Adrenal gland (tissue), 12 donors: ENCODE data around the gene CCDC28B. TPM values are rescaled to one million over a fixed set of nuclear protein-coding genes. Genes with fewer than 3 reads are reported as not detected.
A peak's percentile ranks its signal among the peaks of the same experiment; 100 is the strongest.

Source experiments
- DNase-seq, 7 donors: peaks; one replicate each; pipeline ENCODE4 v3.0.0-alpha.2; 2019 to 2020
- H3K27ac ChIP-seq, 5 donors: fragments of 200-600 bp; sonication (generic) in 4 of 5; 1 replicate in 3 of 5; 2 replicates in 2 of 5; pipeline versions ENCODE4 v1.5.1 to v1.8.0; 2016 to 2020; ENCODE audit warnings: mild to moderate bottlenecking in 1 of 5
- H3K27me3 ChIP-seq: fragments of 200-600 bp; 2 replicates; pipeline ENCODE4 v1.8.0; 2021
- H3K36me3 ChIP-seq, 2 donors: fragments of 200-600 bp; replicated peaks in 1 of 2; 1 replicate in 1 of 2; 2 replicates in 1 of 2; pipeline versions ENCODE4 v1.5.1 to v1.8.0; 2018 to 2022
- H3K4me1 ChIP-seq, 2 donors: fragments of 200-600 bp; replicated peaks in 1 of 2; 1 replicate in 1 of 2; 2 replicates in 1 of 2; pipeline versions ENCODE4 v1.5.1 to v1.8.0; 2018 to 2021
- H3K4me3 ChIP-seq, 4 donors: fragments of 200-600 bp; sonication (generic) in 3 of 4; one replicate each; pipeline ENCODE4 v1.5.1; 2016 to 2018
- H3K9me3 ChIP-seq, 3 donors: fragments of 200-600 bp; sonication (generic) in 1 of 3; replicated peaks in 1 of 3; 1 replicate in 2 of 3; 2 replicates in 1 of 3; pipeline versions ENCODE4 v1.5.1 to v1.8.0; 2016 to 2021
- CTCF ChIP-seq, 6 experiments: fragments of 450-650 bp in 4 of 6; fragments of 200-600 bp in 2 of 6; sonication (generic) in 1 of 6; IDR thresholded peaks; 1 replicate in 5 of 6; 2 replicates in 1 of 6; pipeline versions ENCODE4 v1.5.1 to v1.8.0; 2016 to 2021; ENCODE audit warnings: antibody characterized with exemption in 6 of 6, mild to moderate bottlenecking in 2 of 6, moderate library complexity in 1 of 6
- POLR2A ChIP-seq, 2 donors: fragments of 450-650 bp; IDR thresholded peaks; one replicate each; pipeline ENCODE4 v1.6.1; 2017; ENCODE audit warnings: antibody characterized with exemption in 2 of 2, mild to moderate bottlenecking in 2 of 2, moderate library complexity in 1 of 2
- WGBS, 4 donors: extraction: QIAGEN DNeasy Blood & Tissue Kit in 2 of 4; methylation state at CpG; one replicate each; pipeline versions ENCODE4 v1.1.5 to v1.1.7; 2013 to 2017; 5-methylcytosine and 5-hydroxymethylcytosine counted together
- intact Hi-C, 2 donors: fragments of 100-400 bp; cut with DNase I; formaldehyde crosslinking; loops; one replicate each; pipeline versions ENCODE4 v1.14.1 to v1.15.0; 2022 to 2023
- polyA plus RNA-seq, 3 donors: library from polyadenylated mRNA; stranded (reverse); fragments of 200-250 nt in 2 of 3; fragments of 350-450 nt in 1 of 3; fragmentation: Illumina TruSeq in 1 of 3; extraction: RNeasy Lipid Tissue Mini Kit (QIAGEN cat#74804) in 1 of 3; gene quantifications; one replicate each; pipeline ENCODE4 v1.2.3, GENCODE V29; 2013 to 2014
- total RNA-seq, 9 donors: library from RNA; depleted of rRNA in 4 of 9; stranded (reverse); fragments of >200 nt in 4 of 9; fragments of 120-200 nt in 1 of 9; fragmentation: NEBNext Ultra II Directional in 1 of 9; extraction: Animal tissue kit (Norgen Biotek cat#: 25700) in 1 of 9; gene quantifications; one replicate each; pipeline versions ENCODE4 v1.1.0 to v1.2.4, GENCODE V29; 2013 to 2023
- donor health status: healthy with polysubstance abuse.
- donor health status: Bipolar disorder and iron deficiency.
- donor health status: DM: yes; HTN: yes; CAD: no.
- donor health status: DM: no; HTN: no; CAD: no.
- donor health status: DM: no; HTN: no; CAD: no.
- donor health status: DM: yes; HTN: yes; CAD: no.

Gene CCDC28B
- total and polyA plus RNA-seq, 12 donors, result 3.4 to 47.7 (median 21.4) TPM

GRCh38 chr1:32239337-32239736 is 38.9 kb downstream of the CCDC28B start:
- TF ChIP-seq CTCF (IDR thresholded peaks at IDR 0.05) (no peak), POLR2A (IDR thresholded peaks at IDR 0.05) (no peak)
- no peak for DNase-seq
- H3K4me1 ChIP-seq, result peaks cover 31 to 49% of the 10 kb centered on the region in 2 donors
- H3K9me3 ChIP-seq, result no peaks in the 10 kb centered on the region
- peaks cover 0 to 7% of the 10 kb centered on the region in 2 donors for H3K36me3 ChIP-seq
- intact Hi-C loops, result no loop called here
- WGBS, 4 donors, result 53 to 73% (median 62%) methylated on average over 4 of the region's 4 CpGs
- peak overlapping the region in 1 of 4 donors; percentile 60 for H3K4me3 ChIP-seq
- no peaks in the 10 kb centered on the region for H3K27me3 ChIP-seq
- peak overlapping the region in 4 of 5 donors; percentile 68 to 95 (median 88) for H3K27ac ChIP-seq

- 39 to 83% (median 49%) methylated on average over 1 to 20 of the region's 20 CpGs for WGBS, 4 donors
- H3K4me1 ChIP-seq, result peaks cover 30 to 47% of the 10 kb centered on the region in 2 donors
- peak overlapping the region in 4 of 5 donors; percentile 68 to 95 (median 88) for H3K27ac ChIP-seq
- peak overlapping the region in 2 of 4 donors; percentile 32 to 60 for H3K4me3 ChIP-seq
- TF ChIP-seq CTCF (IDR thresholded peaks at IDR 0.05) (no peak), POLR2A (IDR thresholded peaks at IDR 0.05) (no peak)
- peak in 6 of 7 donors; percentile 61 to 72 (median 67) for DNase-seq
- intact Hi-C loops, result no loop called here
- H3K9me3 ChIP-seq, result no peaks in the 10 kb centered on the region
- H3K27me3 ChIP-seq, result no peaks in the 10 kb centered on the region
- peaks cover 0 to 3% of the 10 kb centered on the region in 2 donors for H3K36me3 ChIP-seq
Observed at GRCh38 chr1:32239790-32240139, 39.4 kb downstream of the CCDC28B start.

- intact Hi-C loops, result no loop called here
- H3K27me3 ChIP-seq, result no peaks in the 10 kb centered on the region
- TF ChIP-seq CTCF (IDR thresholded peaks at IDR 0.05) (peak in 4 of 6 experiments; percentile 11 to 31 (median 28)), POLR2A (IDR thresholded peaks at IDR 0.05) (peak; percentile 51 to 92)
- peaks cover 24 to 41% of the 10 kb centered on the region in 2 donors for H3K4me1 ChIP-seq
- H3K36me3 ChIP-seq, result no peaks in the 10 kb centered on the region
- H3K4me3 ChIP-seq, result peak overlapping the region; percentile 15 to 60 (median 45)
- H3K9me3 ChIP-seq, result no peaks in the 10 kb centered on the region
- WGBS, 4 donors, result 0 to 2% (median 1%) methylated on average over 14 to 62 of the region's 62 CpGs
- H3K27ac ChIP-seq, result peak overlapping the region; percentile 68 to 95 (median 83)
- peak; percentile 83 to 93 (median 86) for DNase-seq
Observed at GRCh38 chr1:32240140-32240951, 40.0 kb downstream of the CCDC28B start.

- peak overlapping the region; percentile 68 to 95 (median 83) for H3K27ac ChIP-seq
- no peaks in the 10 kb centered on the region for H3K36me3 ChIP-seq
- H3K4me1 ChIP-seq, result peaks cover 18 to 38% of the 10 kb centered on the region in 2 donors
- no peaks in the 10 kb centered on the region for H3K27me3 ChIP-seq
- H3K9me3 ChIP-seq, result no peaks in the 10 kb centered on the region
- TF ChIP-seq CTCF (IDR thresholded peaks at IDR 0.05), result peak in 1 of 6 experiments; percentile 1
- TF ChIP-seq POLR2A (IDR thresholded peaks at IDR 0.05), result peak in 1 of 2 donors; percentile 62
- peak; percentile 75 to 89 (median 81) for DNase-seq
- intact Hi-C loops, result no loop called here
- H3K4me3 ChIP-seq, result peak overlapping the region; percentile 15 to 60 (median 45)
- 1 to 7% (median 3%) methylated on average over 6 to 55 of the region's 55 CpGs for WGBS, 4 donors
Observed at GRCh38 chr1:32241001-32241763, 40.8 kb downstream of the CCDC28B start.
